ACC112 (cell line): Measurements from ENCODE around the gene ATP7B.

ENCODE experiments used
- H2AFZ ChIP-seq: fragments of 200-600 bp; sonication (generic); one replicate; pipeline ENCODE4 v1.6.0; 2017; ENCODE audit warnings: antibody characterized with exemption, low read length; ENCODE audit not compliant: unreplicated experiment
- H3K27ac ChIP-seq: fragments of 200-600 bp; sonication (generic); 2 replicates; pipeline ENCODE4 v1.5.1; 2014; ENCODE audit warnings: low read depth, mild to moderate bottlenecking, antibody characterized with exemption, low read length, moderate library complexity
- H3K27me3 ChIP-seq: fragments of 200-600 bp; sonication (generic); 2 replicates; pipeline ENCODE4 v1.6.1; 2014; ENCODE audit warnings: mild to moderate bottlenecking, antibody characterized with exemption, low read length, moderate library complexity, mixed read lengths; ENCODE audit not compliant: insufficient read depth
- H3K36me3 ChIP-seq: fragments of 200-600 bp; sonication (generic); 2 replicates; pipeline ENCODE4 v1.6.1; 2016; ENCODE audit warnings: mild to moderate bottlenecking, antibody characterized with exemption, low read length, moderate library complexity, mixed read lengths; ENCODE audit not compliant: insufficient read depth
- H3K4me1 ChIP-seq: fragments of 200-600 bp; sonication (generic); one replicate; pipeline ENCODE4 v1.6.1; 2016; ENCODE audit warnings: low read length, mixed read lengths; ENCODE audit not compliant: insufficient read depth, unreplicated experiment, control insufficient read depth
- H3K4me3 ChIP-seq: fragments of 200-600 bp; sonication (generic); 2 replicates; pipeline ENCODE4 v1.5.1; 2014; ENCODE audit warnings: mild to moderate bottlenecking, low read depth, low read length
- H3K79me2 ChIP-seq: fragments of 200-600 bp; sonication (generic); one replicate; pipeline ENCODE4 v1.6.0; 2016; ENCODE audit warnings: low read length; ENCODE audit not compliant: control insufficient read depth, unreplicated experiment, insufficient read depth

The ATP7B gene

DNA sequence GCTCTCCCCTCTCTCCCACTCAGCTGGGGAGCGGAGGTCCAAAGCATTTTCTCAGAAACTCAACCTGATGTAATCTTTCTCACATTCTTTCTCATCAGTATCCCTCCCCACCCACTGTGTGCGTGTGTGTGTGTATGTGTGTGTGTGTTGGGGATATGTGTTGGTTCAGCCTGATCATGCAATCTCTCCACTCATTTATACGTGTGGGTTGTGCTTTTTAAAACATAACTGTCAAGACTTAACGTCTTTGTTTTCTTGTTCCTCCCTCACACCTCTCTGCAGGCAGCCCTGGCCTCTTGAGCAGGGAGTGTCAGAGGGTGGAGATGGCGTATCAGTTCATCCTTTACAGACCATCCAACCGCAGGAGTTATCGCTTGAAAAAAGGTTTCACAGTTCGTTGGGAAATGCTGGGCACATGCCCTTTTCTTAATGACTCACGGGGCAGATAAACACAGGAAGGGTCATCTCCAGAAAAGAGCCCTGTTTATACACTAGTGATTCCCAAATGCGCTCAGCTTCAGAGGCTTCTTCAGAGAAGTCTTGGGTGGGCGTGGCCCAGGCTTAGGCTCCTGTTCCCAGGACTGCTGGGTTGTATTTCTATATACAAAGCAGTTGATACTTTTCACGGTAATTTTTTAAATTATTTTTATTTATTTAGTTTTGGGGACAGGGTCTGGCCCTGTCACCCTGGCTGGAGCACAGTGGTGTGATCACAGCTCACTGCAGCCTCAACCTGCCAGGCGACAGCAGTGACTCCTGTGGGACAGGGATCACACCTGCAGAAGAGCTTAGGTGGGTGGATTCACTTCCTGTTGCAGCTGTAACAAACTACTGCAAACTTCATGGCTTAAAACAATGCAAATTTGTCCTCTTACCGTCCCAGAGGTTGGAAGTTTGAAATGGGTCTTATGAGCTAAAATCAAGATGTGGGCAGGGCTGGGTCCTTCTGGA, 89.2 kb downstream of the ATP7B start:
- Histone ChIP-seq H3K27ac (no peak overlapping the region), H3K4me1 (no peaks in the 10 kb centered on the region), H3K4me3 (no peak overlapping the region), H3K36me3 (no peaks in the 10 kb centered on the region), H2AFZ (no peak overlapping the region), H3K27me3 (peaks cover 9% of the 10 kb centered on the region), H3K79me2 (no peaks in the 10 kb centered on the region)

GRCh38 chr13:51920786-51921185, 90.5 kb downstream of the ATP7B start:
- H3K27ac ChIP-seq = no peak overlapping the region
- no peaks in the 10 kb centered on the region for H3K36me3 ChIP-seq
- no peak overlapping the region for H3K4me3 ChIP-seq
- no peaks in the 10 kb centered on the region for H3K79me2 ChIP-seq
- no peak overlapping the region for H2AFZ ChIP-seq
- peaks cover 9% of the 10 kb centered on the region for H3K27me3 ChIP-seq
- H3K4me1 ChIP-seq = no peaks in the 10 kb centered on the region

GRCh38 chr13:51920267-51920666, 91.0 kb downstream of the ATP7B start:
- H2AFZ ChIP-seq = no peak overlapping the region
- H3K36me3 ChIP-seq = no peaks in the 10 kb centered on the region
- H3K27ac ChIP-seq = no peak overlapping the region
- H3K4me3 ChIP-seq = no peak overlapping the region
- no peaks in the 10 kb centered on the region for H3K79me2 ChIP-seq
- H3K4me1 ChIP-seq = no peaks in the 10 kb centered on the region
- H3K27me3 ChIP-seq = peaks cover 11% of the 10 kb centered on the region

- H3K27ac ChIP-seq = no peak overlapping the region
- H3K4me3 ChIP-seq = no peak overlapping the region
- peaks cover 14% of the 10 kb centered on the region for H3K27me3 ChIP-seq
- no peaks in the 10 kb centered on the region for H3K36me3 ChIP-seq
- no peaks in the 10 kb centered on the region for H3K4me1 ChIP-seq
- no peaks in the 10 kb centered on the region for H3K79me2 ChIP-seq
- no peak overlapping the region for H2AFZ ChIP-seq
Observed at GRCh38 chr13:51919531-51919930, 91.7 kb downstream of the ATP7B start.

DNA sequence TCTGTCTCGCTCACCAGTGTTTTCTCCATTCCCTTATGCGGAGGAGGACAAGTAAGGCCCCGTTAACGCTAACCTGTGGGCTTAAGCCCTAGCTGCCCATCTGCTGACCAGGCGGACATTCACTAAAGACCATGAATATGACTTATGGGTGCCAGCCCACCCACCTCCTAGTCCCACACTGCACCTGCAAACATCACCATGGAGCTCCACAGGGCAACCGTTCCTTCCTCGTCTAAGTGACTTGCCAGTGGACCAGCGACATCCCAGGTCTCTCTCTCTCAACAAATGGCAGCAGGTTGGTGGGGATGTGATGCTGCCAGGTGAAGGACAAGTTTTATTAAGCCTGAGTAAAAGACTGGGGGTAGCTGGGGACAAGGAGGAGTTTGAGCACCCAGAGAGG, 94.3 kb downstream of the ATP7B start:
- H2AFZ ChIP-seq = no peak overlapping the region
- no peak overlapping the region for H3K27ac ChIP-seq
- H3K27me3 ChIP-seq = peaks cover 25% of the 10 kb centered on the region
- no peaks in the 10 kb centered on the region for H3K79me2 ChIP-seq
- H3K36me3 ChIP-seq = no peaks in the 10 kb centered on the region
- no peak overlapping the region for H3K4me3 ChIP-seq
- H3K4me1 ChIP-seq = no peaks in the 10 kb centered on the region

GRCh38 chr13:51916051-51916818, 95.0 kb downstream of the ATP7B start:
- Histone ChIP-seq H2AFZ (no peak overlapping the region), H3K27ac (no peak overlapping the region), H3K36me3 (no peaks in the 10 kb centered on the region), H3K4me1 (no peaks in the 10 kb centered on the region), H3K4me3 (no peak overlapping the region), H3K79me2 (no peaks in the 10 kb centered on the region), H3K27me3 (peaks cover 28% of the 10 kb centered on the region)

DNA sequence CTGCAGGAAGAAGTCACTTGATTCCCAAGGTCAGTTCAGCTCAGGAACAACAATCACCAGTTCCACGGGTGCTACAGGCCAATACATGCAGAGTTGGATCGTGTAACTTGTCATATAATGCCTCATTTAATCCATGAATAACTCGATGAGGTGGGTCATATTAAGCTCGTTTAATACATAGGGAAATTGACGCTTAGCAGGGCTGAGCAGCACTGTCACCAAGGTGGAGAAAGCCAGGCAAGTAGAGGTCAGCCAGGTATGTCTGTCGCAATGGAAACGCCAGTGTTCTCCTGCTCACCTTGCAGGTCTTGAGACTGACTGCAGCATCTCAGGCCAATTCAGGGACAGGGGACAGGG, 97.1 kb downstream of the ATP7B start:
- Histone ChIP-seq H3K36me3 (no peaks in the 10 kb centered on the region), H3K27ac (no peak overlapping the region), H3K79me2 (no peaks in the 10 kb centered on the region), H3K4me3 (no peak overlapping the region), H3K4me1 (no peaks in the 10 kb centered on the region), H3K27me3 (peaks cover 39% of the 10 kb centered on the region), H2AFZ (no peak overlapping the region)

GRCh38 chr13:51913421-51914136, 97.7 kb downstream of the ATP7B start:
- Histone ChIP-seq H3K27ac (no peak overlapping the region), H2AFZ (no peak overlapping the region), H3K27me3 (peaks cover 39% of the 10 kb centered on the region), H3K79me2 (no peaks in the 10 kb centered on the region), H3K4me1 (no peaks in the 10 kb centered on the region), H3K4me3 (no peak overlapping the region), H3K36me3 (no peaks in the 10 kb centered on the region)

- H3K36me3 ChIP-seq = no peaks in the 10 kb centered on the region
- peaks cover 36% of the 10 kb centered on the region for H3K27me3 ChIP-seq
- no peaks in the 10 kb centered on the region for H3K4me1 ChIP-seq
- no peak overlapping the region for H3K4me3 ChIP-seq
- no peak overlapping the region for H2AFZ ChIP-seq
- H3K27ac ChIP-seq = no peak overlapping the region
- H3K79me2 ChIP-seq = no peaks in the 10 kb centered on the region
Observed at GRCh38 chr13:51912511-51913225, 98.6 kb downstream of the ATP7B start.

DNA sequence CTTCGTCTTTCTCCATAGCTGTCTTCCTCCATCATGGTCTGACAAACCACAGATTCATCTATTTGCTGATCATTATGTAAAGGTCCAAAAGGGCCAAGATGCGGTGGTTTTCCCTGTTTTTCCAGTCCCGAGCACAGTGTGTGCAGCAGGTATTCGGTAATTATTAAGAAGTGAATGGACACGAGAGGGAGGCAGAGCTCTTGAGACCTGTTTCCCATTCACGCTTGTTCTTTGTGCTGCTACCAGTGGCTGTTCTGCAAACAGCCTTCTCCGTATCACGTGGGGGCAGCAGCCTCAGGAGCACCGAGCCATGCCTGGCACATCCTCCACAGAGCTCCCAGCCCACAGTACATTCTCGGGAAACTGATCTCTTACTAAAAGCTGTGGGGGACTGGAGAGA, 99.2 kb downstream of the ATP7B start:
- H2AFZ ChIP-seq = no peak overlapping the region
- H3K4me1 ChIP-seq = no peaks in the 10 kb centered on the region

More for the DNA sequence above, 99.2 kb downstream of the ATP7B start:
- H3K27me3 ChIP-seq = peaks cover 34% of the 10 kb centered on the region
- no peak overlapping the region for H3K27ac ChIP-seq
- H3K4me3 ChIP-seq = no peak overlapping the region
- H3K79me2 ChIP-seq = no peaks in the 10 kb centered on the region
- no peaks in the 10 kb centered on the region for H3K36me3 ChIP-seq
